HG03159 (cell line): ENCODE data around the gene TBXA2R.
"Not testable (repeated sequence)": the region's sequence is repeated elsewhere in the genome, so short reads cannot be mapped to it uniquely, and the experiment has no call there.

ENCODE experiments used
- ATAC-seq: cut with Tn5 transposase; IDR thresholded peaks from one replicate; pipeline ENCODE4 v1.9.1; 2021; ENCODE audit warnings: mild to moderate bottlenecking, moderate library complexity; ENCODE audit not compliant: unreplicated experiment

The TBXA2R gene

GRCh38 chr19:3606690-3607289 lies at the start of gene TBXA2R:
Gene TBXA2R, minus strand, starts transcription at chr19:3606875. Its CDS starts 6,241 bp downstream, at chr19:3600634.
- no peak for ATAC-seq

- ATAC-seq: no peak
Measured at GRCh38 chr19:3656073-3656746, 49.5 kb upstream of the TBXA2R start.

- ATAC-seq: no peak
Measured at GRCh38 chr19:3655402-3656072, 48.9 kb upstream of the TBXA2R start.

- ATAC-seq: no peak
Measured at GRCh38 chr19:3653865-3654513, 47.3 kb upstream of the TBXA2R start.

GRCh38 chr19:3653081-3653795 lies 46.6 kb upstream of the TBXA2R start:
- no peak for ATAC-seq

GRCh38 chr19:3652422-3652821 lies 45.7 kb upstream of the TBXA2R start:
- no peak for ATAC-seq

- ATAC-seq: no peak
Measured at GRCh38 chr19:3651684-3652083, 45.0 kb upstream of the TBXA2R start.

- no peak for ATAC-seq
Measured at GRCh38 chr19:3649888-3650287, 43.2 kb upstream of the TBXA2R start.

GRCh38 chr19:3648037-3648905 lies 41.6 kb upstream of the TBXA2R start:
- ATAC-seq: no peak

- not testable (repeated sequence) for ATAC-seq
Measured at GRCh38 chr19:3647102-3647501, 40.4 kb upstream of the TBXA2R start.

GRCh38 chr19:3646336-3647092 lies 39.8 kb upstream of the TBXA2R start:
- ATAC-seq: no peak

GRCh38 chr19:3645726-3646125 lies 39.1 kb upstream of the TBXA2R start:
- no peak for ATAC-seq

GRCh38 chr19:3645067-3645396 lies 38.4 kb upstream of the TBXA2R start:
- ATAC-seq: no peak

- no peak for ATAC-seq
Measured at GRCh38 chr19:3644351-3645066, 37.8 kb upstream of the TBXA2R start.

- ATAC-seq: no peak
Measured at GRCh38 chr19:3643674-3644313, 37.1 kb upstream of the TBXA2R start.

GRCh38 chr19:3642987-3643673 lies 36.5 kb upstream of the TBXA2R start:
- no peak for ATAC-seq

GRCh38 chr19:3642296-3642695 lies 35.6 kb upstream of the TBXA2R start:
- ATAC-seq: no peak
